C4-2B (cell line): ENCODE measurements around the gene ZDHHC13.
"Not testable (repeated sequence)": the region's sequence is repeated elsewhere in the genome, so short reads cannot be mapped to it uniquely, and the experiment has no call there.

Source experiments
- ZFX ChIP-seq: fragments of 450-650 bp; IDR thresholded peaks from 2 replicates; pipeline ENCODE4 v1.6.1; 2017
- TF ChIP-seq, protein P1 (sequence below): fragments of 450-650 bp; conservative IDR thresholded peaks from 2 replicates; pipeline ENCODE4 v1.5.1; 2017; ENCODE audit warnings: mild to moderate bottlenecking

DNA sequence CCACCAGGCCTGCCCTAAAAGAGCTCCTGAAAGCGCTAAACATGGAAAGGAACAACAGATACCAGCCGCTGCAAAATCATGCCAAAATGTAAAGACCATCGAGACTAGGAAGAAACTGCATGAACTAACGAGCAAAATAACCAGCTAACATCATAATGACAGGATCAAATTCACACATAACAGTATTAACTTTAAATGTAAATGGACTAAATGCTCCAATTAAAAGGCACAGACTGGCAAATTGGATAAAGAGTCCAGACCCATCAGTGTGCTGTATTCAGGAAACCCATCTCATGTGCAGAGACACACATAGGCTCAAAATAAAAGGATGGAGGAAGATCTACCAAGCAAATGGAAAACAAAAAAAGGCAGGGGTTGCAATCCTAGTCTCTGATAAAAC, 19.9 kb downstream of the ZDHHC13 start:
- TF ChIP-seq, protein P1, sequence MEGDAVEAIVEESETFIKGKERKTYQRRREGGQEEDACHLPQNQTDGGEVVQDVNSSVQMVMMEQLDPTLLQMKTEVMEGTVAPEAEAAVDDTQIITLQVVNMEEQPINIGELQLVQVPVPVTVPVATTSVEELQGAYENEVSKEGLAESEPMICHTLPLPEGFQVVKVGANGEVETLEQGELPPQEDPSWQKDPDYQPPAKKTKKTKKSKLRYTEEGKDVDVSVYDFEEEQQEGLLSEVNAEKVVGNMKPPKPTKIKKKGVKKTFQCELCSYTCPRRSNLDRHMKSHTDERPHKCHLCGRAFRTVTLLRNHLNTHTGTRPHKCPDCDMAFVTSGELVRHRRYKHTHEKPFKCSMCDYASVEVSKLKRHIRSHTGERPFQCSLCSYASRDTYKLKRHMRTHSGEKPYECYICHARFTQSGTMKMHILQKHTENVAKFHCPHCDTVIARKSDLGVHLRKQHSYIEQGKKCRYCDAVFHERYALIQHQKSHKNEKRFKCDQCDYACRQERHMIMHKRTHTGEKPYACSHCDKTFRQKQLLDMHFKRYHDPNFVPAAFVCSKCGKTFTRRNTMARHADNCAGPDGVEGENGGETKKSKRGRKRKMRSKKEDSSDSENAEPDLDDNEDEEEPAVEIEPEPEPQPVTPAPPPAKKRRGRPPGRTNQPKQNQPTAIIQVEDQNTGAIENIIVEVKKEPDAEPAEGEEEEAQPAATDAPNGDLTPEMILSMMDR: not testable (repeated sequence)
- TF ChIP-seq ZFX: not testable (repeated sequence)
